Dedifferentiated amniotic fluid mesenchymal stem cell (primary cell): ENCODE results near the gene GPR156.
"Not testable (repeated sequence)": the region's sequence is repeated elsewhere in the genome, so short reads cannot be mapped to it uniquely, and the experiment has no call there.

Experiments
- DNase-seq: peaks from one replicate; pipeline ENCODE4 v3.0.0-alpha.2; 2016; ENCODE audit errors: extremely low spot score

Gene GPR156

DNA sequence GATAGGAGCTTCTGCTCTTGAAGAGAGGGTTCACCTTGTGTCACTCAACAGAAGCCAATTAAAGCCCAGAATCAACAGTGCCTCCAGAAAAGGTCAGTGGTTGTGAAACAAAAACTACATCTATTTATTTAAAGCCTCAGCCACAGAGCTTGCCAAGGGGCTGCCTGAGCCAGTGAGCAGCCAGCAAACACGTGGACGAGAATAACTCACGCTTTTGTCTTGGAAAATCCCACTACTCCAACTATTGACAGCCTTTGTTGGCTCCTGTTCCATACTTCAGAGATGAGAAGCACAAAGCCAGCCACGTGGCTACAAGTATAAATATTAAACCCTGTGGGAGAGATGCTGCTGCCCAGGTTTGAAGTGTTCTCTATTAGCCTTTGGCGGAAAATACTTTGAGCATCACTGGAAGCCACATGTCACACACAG is 10.3 kb downstream of the GPR156 start:
- DNase-seq = peak; percentile 5

DNA sequence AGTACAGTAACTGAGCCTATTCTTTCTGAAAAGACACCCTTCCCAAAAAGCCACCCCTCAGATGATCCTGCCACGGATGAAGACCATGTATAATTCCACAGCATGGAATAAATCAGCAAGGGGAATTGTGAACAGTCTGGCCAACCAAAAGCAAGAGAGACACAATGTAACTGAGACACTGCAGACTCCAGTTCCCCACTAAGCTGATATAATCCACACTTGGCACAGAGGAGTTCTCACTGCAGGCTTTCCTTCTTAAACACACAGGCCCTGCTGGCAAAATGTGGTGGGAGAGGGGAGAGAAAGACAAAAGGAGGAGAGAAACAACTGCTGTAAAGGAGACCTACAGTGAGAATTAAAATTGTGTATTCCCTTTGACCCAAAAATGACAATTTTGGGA is 12.7 kb downstream of the GPR156 start:
- no peak for DNase-seq

- no peak for DNase-seq
Measured at GRCh38 chr3:120265989-120266388, 19.0 kb downstream of the GPR156 start.

- no peak for DNase-seq
Measured at GRCh38 chr3:120264963-120265362, 20.1 kb downstream of the GPR156 start.

DNA sequence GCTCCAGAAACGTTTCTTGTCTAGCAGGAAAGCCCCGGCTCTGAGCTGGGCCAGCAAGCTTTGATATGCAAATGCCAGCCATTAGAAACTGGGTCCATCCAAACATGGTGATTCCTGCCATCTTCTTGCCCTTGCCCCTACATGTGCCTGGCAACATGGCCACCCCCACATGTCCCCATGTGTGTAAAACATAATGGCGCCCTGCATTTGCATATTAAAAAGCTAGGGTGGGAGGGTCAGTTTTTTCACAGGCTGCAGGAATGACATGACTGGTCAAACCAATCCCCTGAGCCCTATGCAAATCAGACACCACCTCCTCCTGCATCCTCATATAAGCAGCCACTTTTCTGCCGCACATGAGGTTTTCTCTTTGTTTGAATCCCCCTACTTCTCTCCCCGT is 21.2 kb downstream of the GPR156 start:
- no peak for DNase-seq

DNA sequence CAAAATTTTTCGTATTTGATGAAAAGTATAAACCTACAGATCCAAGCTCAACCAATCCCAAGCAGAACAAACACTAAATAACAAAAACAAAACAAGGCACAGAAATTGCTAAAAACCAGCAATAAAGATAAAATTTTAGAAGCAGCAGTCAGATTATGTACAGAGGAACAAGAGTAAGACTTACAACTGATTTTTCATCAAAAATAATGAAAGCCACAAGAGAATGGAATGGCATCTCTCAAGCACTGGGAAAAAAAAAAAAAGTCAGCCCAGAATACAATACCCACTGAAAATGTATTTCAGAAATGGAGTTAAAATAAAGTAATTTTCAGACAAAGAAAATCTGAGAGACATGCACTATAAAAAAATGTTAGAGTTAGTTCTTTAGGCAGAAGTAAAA is 27.0 kb downstream of the GPR156 start:
- peak; percentile 8 for DNase-seq

DNA sequence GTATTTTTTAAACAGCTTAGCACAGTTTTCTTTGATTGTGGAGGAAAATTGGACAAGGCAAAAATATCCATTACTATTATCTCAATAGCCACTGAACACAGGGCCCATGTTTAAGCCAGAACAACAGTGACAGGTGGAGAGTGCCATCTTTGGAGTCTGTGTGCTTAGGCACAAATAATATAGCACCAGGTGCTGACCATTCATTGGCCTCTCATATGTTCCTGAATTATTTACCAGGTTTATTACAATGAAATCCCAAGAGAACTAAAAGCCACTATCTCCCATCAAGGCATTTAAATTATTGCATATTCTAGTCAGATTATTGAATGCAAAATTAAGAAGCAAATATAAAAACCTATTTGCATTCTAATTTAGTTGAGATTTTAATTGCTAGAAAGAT is 39.6 kb downstream of the GPR156 start:
- DNase-seq = no peak

GRCh38 chr3:120244834-120245225 is 40.2 kb downstream of the GPR156 start:
- no peak for DNase-seq

DNA sequence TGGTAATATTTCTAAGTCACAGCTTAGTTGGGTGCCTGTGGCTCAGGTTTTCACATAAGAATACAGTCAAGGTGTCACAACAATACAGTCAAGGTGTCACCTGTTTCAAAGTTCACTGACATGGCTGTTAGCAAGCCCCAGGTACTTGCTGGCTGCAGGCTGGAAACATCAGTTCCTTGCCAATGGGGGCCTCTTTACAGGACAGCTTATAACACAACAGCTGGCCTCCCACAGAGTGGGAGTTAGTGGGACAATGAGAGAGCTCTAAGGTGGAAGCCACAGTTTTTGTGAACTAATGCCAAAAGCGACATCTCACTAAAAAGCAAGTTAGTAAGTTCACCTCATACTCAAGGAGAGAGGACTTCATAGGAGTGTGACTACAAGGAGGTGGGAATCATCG is 45.4 kb downstream of the GPR156 start:
- no peak for DNase-seq

GRCh38 chr3:120227710-120228347 is 57.2 kb downstream of the GPR156 start:
- DNase-seq = no peak

DNA sequence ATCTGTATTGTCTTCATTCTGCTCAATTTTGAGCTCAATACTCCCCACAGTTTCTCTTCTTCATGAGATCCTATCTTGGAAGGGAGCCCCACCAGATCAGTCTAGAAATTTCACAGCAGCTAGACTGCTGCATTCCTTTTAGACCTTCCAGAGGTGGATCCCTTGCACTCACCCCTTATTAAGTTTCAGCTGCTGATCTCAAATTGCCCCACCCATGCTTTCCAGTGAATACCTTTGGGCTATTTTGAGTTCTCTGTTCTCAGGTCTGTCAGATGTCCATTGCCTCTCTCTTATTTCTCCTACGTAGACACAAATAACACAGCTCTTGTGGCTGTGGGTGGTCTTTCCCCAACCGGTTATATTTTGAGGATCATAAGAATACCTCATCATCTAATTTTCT is 60.8 kb downstream of the GPR156 start:
- DNase-seq = no peak

DNA sequence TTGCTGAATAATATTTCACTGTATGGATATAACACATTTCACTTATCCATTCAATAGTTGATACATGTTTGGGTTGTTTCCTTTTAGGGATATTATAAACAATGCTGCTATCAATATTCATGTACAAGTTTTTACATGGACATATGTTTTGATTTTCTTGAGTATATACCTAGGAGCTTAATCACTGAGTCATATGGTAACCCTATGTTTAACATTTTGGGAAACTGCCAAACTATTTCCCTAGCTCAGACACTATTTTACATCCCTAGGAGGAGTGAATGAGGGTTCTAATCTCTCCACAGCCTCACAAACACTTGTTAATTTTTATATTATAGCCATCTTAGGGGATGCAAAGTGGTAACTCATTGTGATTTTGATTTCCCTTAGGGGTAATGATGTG is 66.0 kb downstream of the GPR156 start:
- no peak for DNase-seq

- DNase-seq = not testable (repeated sequence)
Measured at GRCh38 chr3:120216633-120217032, 68.4 kb downstream of the GPR156 start.

DNA sequence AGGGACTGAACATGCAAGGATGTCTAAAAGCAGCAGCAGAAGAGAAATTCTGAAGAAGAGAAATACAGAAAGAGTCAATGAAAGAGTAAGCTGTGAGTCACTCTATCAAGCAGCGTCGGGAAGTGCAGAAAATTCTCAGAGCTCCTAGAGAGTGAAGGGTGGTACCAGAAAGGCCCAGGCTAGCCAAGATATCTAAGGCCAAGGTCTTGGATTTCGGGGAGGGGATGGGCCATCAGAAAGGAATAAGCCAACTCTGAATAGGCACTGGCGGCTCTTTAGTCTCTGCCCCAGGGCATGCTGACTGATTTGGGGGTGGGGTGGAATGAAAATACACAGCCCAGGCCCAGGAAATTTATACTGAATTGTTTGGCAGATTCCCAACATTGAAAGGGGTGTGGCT is 70.8 kb downstream of the GPR156 start:
- no peak for DNase-seq

DNA sequence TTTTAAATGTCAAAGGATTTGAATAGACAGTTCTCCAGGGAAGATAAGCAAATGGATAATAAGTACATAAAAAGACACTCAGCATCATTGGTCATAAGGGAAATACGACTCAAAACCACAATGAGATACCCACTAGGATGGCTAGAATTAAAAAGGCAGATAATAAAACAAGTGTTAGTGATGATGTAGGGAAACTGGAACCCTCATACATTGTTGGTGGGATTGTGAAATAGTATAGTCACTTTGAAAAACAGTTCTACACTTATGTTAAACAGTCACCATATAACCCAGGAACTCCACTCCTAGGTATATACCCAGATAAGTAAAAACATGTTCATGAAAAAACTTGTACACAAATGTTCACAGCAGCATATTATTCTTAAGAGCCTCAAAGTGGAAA is 72.5 kb downstream of the GPR156 start:
- DNase-seq = no peak

DNA sequence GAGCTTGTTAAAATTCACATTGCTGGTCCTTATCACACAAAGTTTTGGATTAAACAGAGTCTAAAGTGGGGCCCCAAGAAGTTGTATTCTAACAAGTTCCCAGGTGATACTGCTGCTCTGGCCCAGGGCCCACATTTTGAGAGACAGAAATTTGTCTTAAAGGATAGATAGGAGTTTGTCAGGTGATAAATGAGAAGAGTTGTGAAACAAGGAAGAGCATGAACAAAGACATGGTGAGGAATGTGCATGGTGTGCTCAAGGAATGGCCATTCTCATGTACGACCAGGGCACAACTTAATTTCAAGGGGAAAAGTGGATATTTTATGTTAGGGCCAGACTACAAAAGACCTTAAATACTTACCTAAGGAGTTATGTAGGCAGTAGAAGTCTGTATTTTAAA is 75.6 kb downstream of the GPR156 start:
- DNase-seq = no peak

- no peak for DNase-seq
Measured at GRCh38 chr3:120204338-120204737, 80.7 kb downstream of the GPR156 start.

DNA sequence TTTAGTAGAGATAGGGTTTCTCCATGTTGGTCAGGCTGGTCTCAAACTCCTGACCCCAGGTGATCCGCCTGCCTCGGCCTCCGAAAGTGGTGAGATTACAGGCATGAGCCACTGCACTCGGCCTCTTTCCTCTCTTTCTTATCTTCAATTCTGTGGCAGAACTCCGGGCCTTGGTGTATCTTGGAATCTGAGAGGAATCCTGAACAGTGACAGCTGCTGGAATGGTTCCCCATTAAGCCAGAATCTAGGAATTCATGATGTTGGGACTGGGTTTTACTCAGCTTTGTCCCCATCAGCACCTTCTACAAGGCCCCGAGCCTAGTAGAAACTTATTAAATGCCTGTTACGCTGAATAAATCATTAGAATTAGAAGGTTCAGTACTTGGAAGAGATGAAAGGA is 81.4 kb downstream of the GPR156 start:
- no peak for DNase-seq

DNA sequence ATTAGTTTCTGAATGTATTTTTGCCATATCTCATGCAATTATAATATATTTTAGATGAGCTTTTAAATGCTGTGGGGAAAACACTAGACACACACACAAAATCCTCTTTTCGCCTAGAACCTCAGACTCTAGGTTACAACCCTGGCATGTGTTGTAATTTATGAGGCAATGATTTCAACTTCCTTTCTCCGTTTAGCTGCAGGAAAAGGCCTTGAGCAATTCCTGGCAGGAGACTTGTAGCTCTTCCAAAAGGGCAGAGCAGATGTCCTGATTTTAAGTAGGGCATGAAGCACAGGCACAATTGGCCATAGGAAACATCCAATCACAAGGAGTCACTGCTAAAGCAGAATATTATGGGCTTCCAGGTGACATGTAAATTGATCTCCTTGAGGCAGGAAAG is 82.0 kb downstream of the GPR156 start:
- DNase-seq = peak; percentile 84

GRCh38 chr3:120202363-120202762 is 82.7 kb downstream of the GPR156 start:
- DNase-seq = no peak

DNA sequence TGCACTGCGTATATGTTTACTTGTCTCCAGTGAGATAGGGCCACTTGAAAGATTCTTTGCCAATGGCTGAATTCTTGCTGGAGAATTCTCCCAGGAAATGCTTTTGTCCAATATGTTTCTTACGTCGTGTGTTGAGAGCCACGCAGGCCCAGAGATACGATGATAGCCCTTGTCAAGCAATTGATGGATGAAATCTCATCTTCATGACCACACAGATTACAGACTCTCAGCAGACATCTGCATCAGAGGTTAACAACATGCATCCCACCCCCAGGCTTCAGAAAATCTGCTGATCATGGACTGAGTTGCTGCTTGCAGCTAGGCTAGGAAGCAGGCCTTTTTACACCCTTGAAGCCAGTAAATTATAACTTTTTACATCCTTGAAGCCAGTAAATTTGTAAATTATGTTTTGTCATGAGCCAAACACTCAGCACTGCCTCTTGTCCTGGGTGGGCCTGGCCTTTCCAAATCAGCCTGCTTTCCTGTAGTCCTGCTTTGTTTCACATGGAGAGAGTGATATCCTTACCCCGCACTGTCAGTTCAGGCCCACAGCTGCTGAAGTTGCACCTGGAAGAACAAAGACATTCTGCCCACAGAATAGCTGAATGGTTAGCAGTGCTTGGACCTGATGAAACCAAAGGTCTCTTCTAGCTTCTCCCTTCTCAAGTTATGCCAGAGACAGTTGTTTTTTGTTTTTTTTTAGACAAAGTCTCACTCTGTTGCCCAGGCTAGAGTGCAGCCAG is 84.4 kb downstream of the GPR156 start:
- no peak for DNase-seq

DNA sequence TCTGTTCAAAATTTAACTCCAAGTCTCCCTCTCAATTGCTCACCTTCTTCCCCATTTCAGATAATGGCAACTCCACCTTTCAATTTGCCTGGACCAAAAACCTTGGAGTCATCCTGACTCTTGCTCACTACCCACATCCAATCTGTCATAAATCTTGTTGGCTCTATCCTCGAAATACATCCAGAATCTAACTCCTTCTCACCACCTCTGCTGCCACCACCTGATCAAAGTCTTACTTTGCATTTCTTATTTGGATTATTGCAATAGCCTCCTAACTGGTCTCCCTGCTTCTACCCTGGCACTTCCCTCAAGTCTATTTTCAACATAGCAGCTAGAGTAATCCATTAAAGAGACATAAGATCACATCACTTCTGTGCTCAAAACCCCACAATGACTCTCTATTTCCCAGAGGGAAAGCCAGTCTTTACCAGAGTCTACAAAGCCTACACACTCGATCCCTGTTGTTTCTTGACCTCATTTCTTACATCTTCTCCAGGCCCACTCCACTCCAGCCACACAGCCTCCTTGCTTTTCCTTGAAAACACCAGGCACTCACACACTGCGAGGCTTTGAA is 86.6 kb downstream of the GPR156 start:
- DNase-seq = peak; percentile 36

- no peak for DNase-seq
Measured at GRCh38 chr3:120196812-120197211, 88.2 kb downstream of the GPR156 start.
